ENCODE measurements around the gene CEACAM19. TPM values are rescaled to one million over a fixed set of nuclear protein-coding genes. Genes with fewer than 3 reads are reported as not detected.
"Not testable (repeated sequence)": the region's sequence is repeated elsewhere in the genome, so short reads cannot be mapped to it uniquely, and the experiment has no call there.

CEACAM19 gene
- total RNA-seq, 4 donors from 2014 or later, result 0.82 to 5.2 (median 3.5) TPM

- peaks cover 0 to 43% of the 10 kb centered on the region in 2 donors for H3K36me3 ChIP-seq
- H3K27ac ChIP-seq, result no peak overlapping the region
- WGBS, 2 donors (ENCODE audit: low coverage in 1 of 2), result no CpG with 5 or more reads among the region's 9 CpGs
- TF ChIP-seq POLR2AphosphoS5 (IDR thresholded peaks at IDR 0.05), result no peak
- peaks cover 0 to 11% (median 0%) of the 10 kb centered on the region in 3 donors for H3K4me1 ChIP-seq
- H3K27me3 ChIP-seq, result peaks cover 4% of the 10 kb centered on the region
- no peaks in the 10 kb centered on the region for H3K9me3 ChIP-seq
- no peak for ATAC-seq
- no peak overlapping the region for H3K4me3 ChIP-seq
These were observed 12.3 kb downstream of the CEACAM19 start for GRCh38 chr19:44683434-44684210.

- Histone ChIP-seq H3K27ac (peak overlapping the region in 2 of 4 donors; percentile 7 to 57), H3K4me1 (peaks cover 0 to 17% (median 5%) of the 10 kb centered on the region in 3 donors), H3K36me3 (peaks cover 0 to 38% of the 10 kb centered on the region in 2 donors)
- not testable (repeated sequence) for H3K27me3 ChIP-seq, ATAC-seq, H3K9me3 ChIP-seq, H3K4me3 ChIP-seq
- WGBS, 2 donors (ENCODE audit: low coverage in 1 of 2), result 81 to 94% methylated on average over 2 to 3 of the region's 3 CpGs
These were observed 13.1 kb downstream of the CEACAM19 start for GRCh38 chr19:44684396-44684795.

- Histone ChIP-seq H3K36me3 (peaks cover 0 to 32% of the 10 kb centered on the region in 2 donors), H3K4me3 (no peak overlapping the region), H3K9me3 (no peaks in the 10 kb centered on the region), H3K27me3 (peaks cover 4% of the 10 kb centered on the region), H3K4me1 (peaks cover 0 to 19% (median 6%) of the 10 kb centered on the region in 3 donors), H3K27ac (peak overlapping the region in 2 of 4 donors; percentile 7 to 57)
- peak; percentile 55 for ATAC-seq
- TF ChIP-seq POLR2AphosphoS5 (IDR thresholded peaks at IDR 0.05) (peak; percentile 35), POLR2A (IDR thresholded peaks at IDR 0.05) (no peak), EP300 (IDR thresholded peaks at IDR 0.05) (no peak), CTCF (IDR thresholded peaks at IDR 0.05) (no peak)
- 26 to 35% methylated on average over 17 to 23 of the region's 25 CpGs for WGBS, 2 donors (ENCODE audit: low coverage in 1 of 2)
These were observed 13.9 kb downstream of the CEACAM19 start for GRCh38 chr19:44684892-44685863.

GRCh38 chr19:44685877-44686276 is 14.6 kb downstream of the CEACAM19 start:
- H3K36me3 ChIP-seq, result peaks cover 0 to 25% of the 10 kb centered on the region in 2 donors
- H3K9me3 ChIP-seq, result no peaks in the 10 kb centered on the region
- H3K4me1 ChIP-seq, result peaks cover 0 to 19% (median 6%) of the 10 kb centered on the region in 3 donors
- WGBS, 2 donors (ENCODE audit: low coverage in 1 of 2), result 50 to 74% methylated on average over 1 to 4 of the region's 4 CpGs
- ATAC-seq, result no peak
- no peak overlapping the region for H3K4me3 ChIP-seq
- H3K27ac ChIP-seq, result no peak overlapping the region
- no peak for TF ChIP-seq EP300 (IDR thresholded peaks at IDR 0.05)
- no peak for TF ChIP-seq CTCF (IDR thresholded peaks at IDR 0.05)
- no peak for TF ChIP-seq POLR2A (IDR thresholded peaks at IDR 0.05)
- no peak for TF ChIP-seq POLR2AphosphoS5 (IDR thresholded peaks at IDR 0.05)
- peaks cover 4% of the 10 kb centered on the region for H3K27me3 ChIP-seq

- Histone ChIP-seq H3K27ac (no peak overlapping the region), H3K9me3 (no peaks in the 10 kb centered on the region), H3K36me3 (peaks cover 0 to 20% of the 10 kb centered on the region in 2 donors), H3K4me3 (no peak overlapping the region), H3K4me1 (peaks cover 0 to 22% (median 6%) of the 10 kb centered on the region in 3 donors), H3K27me3 (peaks cover 4% of the 10 kb centered on the region)
- no peak for ATAC-seq
- 72% methylated on average over 4 of the region's 4 CpGs for WGBS, 2 donors (ENCODE audit: low coverage in 1 of 2)
- TF ChIP-seq EP300 (IDR thresholded peaks at IDR 0.05) (no peak), POLR2A (IDR thresholded peaks at IDR 0.05) (no peak), POLR2AphosphoS5 (IDR thresholded peaks at IDR 0.05) (no peak), CTCF (IDR thresholded peaks at IDR 0.05) (no peak)
These were observed 15.6 kb downstream of the CEACAM19 start for GRCh38 chr19:44686896-44687295.

All from gastroesophageal sphincter (tissue), 4 donors.